OCI-LY7 (cell line): ENCODE results near the gene DENND4A.

Source experiments
- CTCF ChIP-seq: fragments of 200-600 bp; sonication (generic); conservative IDR thresholded peaks from 2 replicates; pipeline ENCODE4 v1.5.1; 2014; ENCODE audit warnings: mild to moderate bottlenecking, antibody characterized with exemption, low read length, moderate library complexity, mixed read lengths
- EZH2phosphoT487 ChIP-seq: fragments of 200-600 bp; sonication (generic); IDR thresholded peaks from 2 replicates; pipeline ENCODE4 v1.6.1; 2018; ENCODE audit warnings: low read depth, borderline replicate concordance, mild to moderate bottlenecking, mixed run types, antibody characterized with exemption, low read length, moderate library complexity, mixed read lengths

DNA sequence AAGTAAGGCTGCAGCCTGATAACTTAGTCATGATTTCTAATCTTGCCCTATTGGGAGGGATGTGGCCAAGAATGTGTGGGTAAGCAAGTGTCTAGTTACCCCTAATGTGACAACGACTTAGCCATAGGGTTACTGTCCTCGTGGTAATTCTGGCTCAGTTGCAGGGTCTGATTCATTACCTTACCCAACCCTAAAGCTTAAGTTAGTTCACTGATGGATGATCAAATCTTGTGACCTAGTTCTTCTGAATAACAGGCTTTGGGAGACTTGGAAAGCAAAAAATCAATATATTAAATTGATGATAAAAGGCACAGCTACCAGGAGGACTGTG is 179.5 kb downstream of the DENND4A start:
- TF ChIP-seq CTCF (no peak), EZH2phosphoT487 (no peak)
